Stimulated activated memory B cell treated with anti-CD40 and anti-IgM and Interleukin-4, amounts not matched to agents 10 μg/mL and 1 μg/mL and 100 μg/mL, for 72 hours (primary cell): ENCODE data around the gene GATC.

Experiments used
- ATAC-seq: fragments of 150-1000 bp; cut with Tn5 transposase; 2 replicates; pipeline ENCODE4 v1.10.0; 2021
- H3K27ac Mint-ChIP-seq: one replicate; pipeline ENCODE4 v1.8.0; 2022; ENCODE audit warnings: mild to moderate bottlenecking, mixed read lengths
- H3K27me3 Mint-ChIP-seq: one replicate; pipeline ENCODE4 v1.8.0; 2022; ENCODE audit warnings: mixed read lengths
- H3K36me3 Mint-ChIP-seq: one replicate; pipeline ENCODE4 v1.8.0; 2022; ENCODE audit warnings: mixed read lengths
- H3K4me1 Mint-ChIP-seq: one replicate; pipeline ENCODE4 v1.8.0; 2022; ENCODE audit warnings: mixed read lengths
- H3K4me3 Mint-ChIP-seq: one replicate; pipeline ENCODE4 v1.8.0; 2022; ENCODE audit warnings: mild to moderate bottlenecking, moderate library complexity, mixed read lengths
- H3K9me3 Mint-ChIP-seq: one replicate; pipeline ENCODE4 v1.8.0; 2022; ENCODE audit warnings: mixed read lengths

The GATC gene

DNA sequence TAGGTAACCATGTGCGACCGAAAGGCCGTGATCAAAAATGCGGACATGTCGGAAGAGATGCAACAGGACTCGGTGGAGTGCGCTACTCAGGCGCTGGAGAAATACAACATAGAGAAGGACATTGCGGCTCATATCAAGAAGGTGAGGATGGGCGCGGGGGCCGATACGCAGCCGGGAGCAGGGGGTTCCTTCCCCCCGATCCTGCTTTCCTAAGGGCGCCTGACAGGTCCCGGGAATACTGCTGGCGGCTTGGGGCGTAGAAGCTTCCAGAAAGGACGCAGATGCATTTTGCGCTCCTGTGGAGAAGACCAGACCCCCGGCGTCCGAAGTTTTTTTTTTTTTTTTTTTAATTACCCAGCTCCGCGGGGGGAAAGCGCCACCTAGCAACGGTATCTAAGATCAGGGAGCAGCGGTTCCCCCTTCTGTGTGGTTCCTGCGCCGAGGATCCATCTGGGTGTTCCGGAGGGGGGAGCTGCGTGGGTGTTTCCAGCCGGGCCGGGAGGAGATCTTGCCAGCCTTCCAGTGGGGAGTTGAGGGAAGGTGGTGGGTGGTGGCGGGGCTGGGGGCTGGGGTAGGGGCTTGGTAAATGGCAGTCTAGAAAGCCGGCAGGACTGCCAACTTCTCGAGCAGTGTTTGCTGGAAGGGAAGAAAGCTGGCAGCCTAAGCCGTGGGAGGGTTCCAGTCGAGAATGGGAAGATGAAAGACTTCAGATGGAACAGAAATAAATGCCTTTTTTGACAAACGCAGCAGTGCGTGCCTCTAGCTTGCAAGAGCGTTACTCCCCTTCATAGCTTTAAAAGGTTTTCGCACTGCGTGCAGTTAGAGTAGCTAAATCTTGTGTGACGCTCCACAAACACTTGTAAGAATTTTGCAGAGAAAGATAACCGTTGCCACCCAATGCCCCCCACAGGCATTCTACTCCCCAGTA, 50.4 kb downstream of the GATC start:
- no peaks in the 10 kb centered on the region for H3K9me3 Mint-ChIP-seq
- H3K4me3 Mint-ChIP-seq: peak overlapping the region; percentile 98
- H3K27me3 Mint-ChIP-seq: no peaks in the 10 kb centered on the region
- H3K27ac Mint-ChIP-seq: peak overlapping the region; percentile 87
- peaks cover 34% of the 10 kb centered on the region for H3K4me1 Mint-ChIP-seq
- peak; percentile 45 for ATAC-seq
- H3K36me3 Mint-ChIP-seq: peaks cover 36% of the 10 kb centered on the region

GRCh38 chr12:120497524-120498150, 51.4 kb downstream of the GATC start:
- Mint-ChIP-seq H3K9me3 (no peaks in the 10 kb centered on the region), H3K27ac (peak overlapping the region; percentile 87), H3K4me1 (peaks cover 34% of the 10 kb centered on the region), H3K4me3 (peak overlapping the region; percentile 98), H3K27me3 (no peaks in the 10 kb centered on the region), H3K36me3 (peaks cover 36% of the 10 kb centered on the region)
- no peak for ATAC-seq

DNA sequence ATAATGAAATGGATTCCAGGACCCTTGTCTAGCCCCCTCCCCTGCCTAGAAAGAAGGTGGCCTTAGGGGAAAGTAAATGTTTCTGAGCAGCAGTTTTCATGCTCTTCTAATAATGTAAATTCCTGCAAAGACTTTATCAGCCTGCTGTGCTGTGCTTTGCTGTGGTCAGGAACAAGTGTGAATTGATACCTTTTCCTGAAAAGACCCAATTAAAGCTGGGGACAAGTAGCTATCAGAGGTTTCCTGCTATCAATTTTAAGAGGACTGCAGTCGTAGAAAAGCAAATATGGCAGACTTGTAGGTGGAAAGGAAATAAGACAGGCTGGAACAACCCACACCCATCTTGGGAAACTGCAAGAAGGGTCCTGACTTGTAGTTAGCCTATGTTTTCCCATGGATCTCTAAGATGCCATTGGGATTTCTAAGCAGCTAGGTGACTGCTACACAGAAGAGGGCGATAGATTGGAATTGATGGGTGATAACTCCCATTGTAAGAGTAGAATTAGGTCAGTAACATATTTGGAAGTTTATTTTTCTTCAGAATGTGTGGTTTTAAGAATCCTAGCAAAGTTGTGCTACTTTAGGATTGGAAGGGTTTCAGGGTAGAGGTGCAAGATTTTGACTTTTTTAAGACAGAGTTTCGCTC, 52.7 kb downstream of the GATC start:
- H3K36me3 Mint-ChIP-seq: peaks cover 47% of the 10 kb centered on the region
- H3K27ac Mint-ChIP-seq: no peak overlapping the region
- no peak for ATAC-seq
- no peaks in the 10 kb centered on the region for H3K9me3 Mint-ChIP-seq
- no peaks in the 10 kb centered on the region for H3K27me3 Mint-ChIP-seq
- no peak overlapping the region for H3K4me3 Mint-ChIP-seq
- peaks cover 34% of the 10 kb centered on the region for H3K4me1 Mint-ChIP-seq

- Mint-ChIP-seq H3K27me3 (no peaks in the 10 kb centered on the region), H3K4me3 (no peak overlapping the region), H3K27ac (peak overlapping the region; percentile 37), H3K9me3 (no peaks in the 10 kb centered on the region), H3K4me1 (peaks cover 25% of the 10 kb centered on the region), H3K36me3 (peaks cover 49% of the 10 kb centered on the region)
- ATAC-seq: no peak
These were observed 54.3 kb downstream of the GATC start for GRCh38 chr12:120500581-120500980.

DNA sequence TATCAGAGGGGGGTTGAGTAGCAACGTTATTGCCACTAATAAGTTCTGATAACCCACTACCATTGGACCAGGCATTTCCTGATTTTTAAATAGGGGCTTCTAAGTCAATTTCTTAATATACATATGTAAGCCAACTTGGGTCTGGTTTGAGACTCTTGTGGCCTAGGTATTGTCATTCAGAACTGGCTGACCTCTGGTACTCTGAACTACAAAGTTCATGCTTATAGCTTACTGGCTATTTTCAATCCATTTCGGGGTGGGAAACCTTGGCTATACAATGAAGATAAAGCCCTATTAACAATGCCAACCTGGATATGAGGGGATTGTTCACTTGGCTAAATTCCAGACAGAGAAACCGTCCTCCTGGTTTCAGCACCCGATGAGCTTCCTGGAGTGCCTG, 58.3 kb downstream of the GATC start:
- Mint-ChIP-seq H3K9me3 (no peaks in the 10 kb centered on the region), H3K27ac (no peak overlapping the region), H3K27me3 (no peaks in the 10 kb centered on the region), H3K4me1 (no peaks in the 10 kb centered on the region), H3K36me3 (peaks cover 38% of the 10 kb centered on the region), H3K4me3 (no peak overlapping the region)
- no peak for ATAC-seq

DNA sequence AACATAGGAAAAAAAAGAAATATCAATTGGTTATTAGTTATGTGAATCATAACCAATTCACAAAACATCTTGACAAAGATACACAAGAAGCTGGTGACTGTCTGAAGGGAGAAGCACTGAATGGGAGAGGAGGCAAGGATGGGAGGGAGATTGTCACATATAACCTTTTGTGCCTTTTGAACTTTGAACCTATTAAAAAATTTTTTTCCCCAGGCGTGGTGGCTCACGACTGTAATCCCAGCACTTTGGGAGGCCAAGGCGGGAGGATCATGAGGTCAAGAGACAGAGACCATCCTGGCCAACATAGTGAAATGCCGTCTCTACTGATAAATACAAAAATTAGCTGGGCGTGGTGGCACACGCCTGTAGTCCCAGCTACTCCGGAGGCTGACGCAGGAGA, 62.3 kb downstream of the GATC start:
- no peaks in the 10 kb centered on the region for H3K9me3 Mint-ChIP-seq
- H3K36me3 Mint-ChIP-seq: peaks cover 41% of the 10 kb centered on the region
- H3K27me3 Mint-ChIP-seq: no peaks in the 10 kb centered on the region
- no peak for ATAC-seq
- H3K27ac Mint-ChIP-seq: no peak overlapping the region
- no peaks in the 10 kb centered on the region for H3K4me1 Mint-ChIP-seq
- H3K4me3 Mint-ChIP-seq: no peak overlapping the region
